GM12864 (cell line): ENCODE measurements around the gene TMPRSS7.

Experiments used
- DNase-seq: peaks from one replicate; pipeline ENCODE4 v3.0.0-alpha.2; 2011; ENCODE audit warnings: low read depth
- H3K4me3 ChIP-seq: 2 replicates; pipeline ENCODE4 v1.5.1; 2011; ENCODE audit warnings: mild to moderate bottlenecking, low read depth, low read length, control low read depth
- CTCF ChIP-seq: IDR thresholded peaks from 2 replicates; pipeline ENCODE4 v1.5.1; 2011; ENCODE audit warnings: low read depth, mild to moderate bottlenecking, moderate library complexity, low read length, control low read depth, inconsistent platforms; ENCODE audit errors: missing control alignments

TMPRSS7 gene

GRCh38 chr3:112127522-112128494 is 93.3 kb downstream of the TMPRSS7 start:
- TF ChIP-seq CTCF = no peak
- H3K4me3 ChIP-seq = peak overlapping the region; percentile 32; the same call in 1 of the 2 replicates
- no peak for DNase-seq

GRCh38 chr3:112128843-112129727 is 94.5 kb downstream of the TMPRSS7 start:
- TF ChIP-seq CTCF = no peak
- H3K4me3 ChIP-seq = peak overlapping the region; percentile 68
- DNase-seq = peak; percentile 78

GRCh38 chr3:112129925-112130637 is 95.5 kb downstream of the TMPRSS7 start:
- peak overlapping the region; percentile 68 for H3K4me3 ChIP-seq
- no peak for DNase-seq
- TF ChIP-seq CTCF = no peak

- no peak for TF ChIP-seq CTCF
- peak overlapping the region; percentile 68 for H3K4me3 ChIP-seq
- no peak for DNase-seq
Measured at GRCh38 chr3:112130638-112130993, 96.1 kb downstream of the TMPRSS7 start.
